NCI-H524 (cell line): ENCODE results near the gene ASCC2.
"Not testable (repeated sequence)": the region's sequence is repeated elsewhere in the genome, so short reads cannot be mapped to it uniquely, and the experiment has no call there.

Experiments
- DNase-seq, 2 experiments: peaks; one replicate each; lab custom pipeline; 2025; lab: John Stamatoyannopoulos, UW

The ASCC2 gene

GRCh38 chr22:29855611-29856181 is 17.6 kb upstream of the ASCC2 start:
- DNase-seq = peak in 1 of 2 experiments; percentile 53

DNA sequence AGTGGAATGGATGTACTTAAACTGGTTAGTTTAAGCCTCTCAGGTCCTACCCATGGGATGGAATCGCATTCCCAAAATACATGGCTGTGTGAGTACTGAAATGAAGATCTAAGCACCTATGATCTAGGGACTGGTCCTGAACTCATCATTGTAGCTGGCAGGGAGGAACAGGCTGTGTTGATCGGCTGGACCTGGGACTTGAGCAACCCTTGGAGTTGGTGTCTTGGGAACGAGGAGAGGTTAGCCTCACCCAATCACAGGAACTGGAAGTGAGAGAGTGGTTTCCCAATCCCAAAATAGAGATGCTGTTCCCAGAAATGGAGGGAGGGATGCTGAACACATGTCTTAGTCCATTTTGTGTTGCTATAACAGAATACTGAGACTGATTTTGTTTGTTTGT is 16.4 kb upstream of the ASCC2 start:
- no peak for DNase-seq

DNA sequence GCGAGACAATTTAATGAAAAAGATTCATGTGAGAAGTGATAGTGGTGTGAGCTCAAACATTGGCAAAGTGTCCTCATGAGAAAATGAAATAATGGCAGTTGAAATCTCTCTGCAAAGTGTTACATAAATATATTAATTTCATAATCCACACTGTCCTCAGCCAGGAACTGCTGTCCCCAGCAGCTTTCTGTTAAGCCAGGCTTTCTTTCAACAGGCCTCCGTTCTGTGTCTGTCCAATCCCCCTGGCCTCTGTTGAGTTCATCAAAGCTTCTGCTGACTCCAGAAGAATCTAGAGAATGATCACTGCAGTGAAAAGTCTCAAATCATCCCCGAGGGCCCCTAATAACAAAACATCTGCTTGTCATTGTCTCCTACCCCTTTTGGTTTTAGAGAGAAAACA is 10.0 kb upstream of the ASCC2 start:
- no peak for DNase-seq

- DNase-seq = peak in 1 of 2 experiments; percentile 21
Observed at GRCh38 chr22:29846290-29846689, 8.2 kb upstream of the ASCC2 start.

DNA sequence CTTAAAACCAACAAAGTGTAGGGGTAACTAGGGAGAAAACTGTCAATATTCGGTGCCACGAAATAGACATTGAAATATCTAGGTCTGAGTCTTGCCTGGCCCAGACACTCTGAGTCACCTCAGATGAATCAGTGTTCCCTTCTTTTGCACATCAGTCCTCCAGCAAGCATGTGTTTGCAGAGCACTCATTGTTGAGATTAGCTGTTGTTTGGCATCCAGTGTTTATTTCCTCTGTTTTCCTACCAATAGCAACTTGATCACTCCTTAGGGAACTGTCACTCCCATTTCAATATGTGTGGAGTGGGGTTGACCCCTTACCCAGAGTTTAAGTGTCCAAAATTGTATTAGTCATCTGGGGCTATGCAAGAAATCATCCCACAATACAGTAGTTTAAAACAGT is 4.7 kb upstream of the ASCC2 start:
- no peak for DNase-seq

GRCh38 chr22:29842172-29842571 is 4.1 kb upstream of the ASCC2 start:
- DNase-seq = no peak

DNA sequence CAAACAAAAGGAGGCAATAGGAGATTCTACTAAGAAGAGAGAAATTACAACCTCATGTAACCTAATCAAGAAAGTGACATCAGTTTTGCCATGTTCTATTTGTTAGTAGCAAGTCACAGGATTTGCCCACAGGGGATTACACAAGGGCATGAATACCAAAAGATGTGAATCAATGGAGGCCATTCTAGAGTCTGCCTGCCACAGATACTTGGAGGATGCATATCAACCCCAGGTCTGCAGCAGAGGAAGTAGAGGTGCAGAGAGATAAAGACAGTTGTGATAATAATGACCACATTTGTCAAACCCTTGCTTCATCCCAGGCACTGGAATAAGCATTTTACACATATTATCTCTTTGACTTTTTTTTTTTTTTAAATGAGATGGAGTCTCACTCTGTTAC is 2.4 kb upstream of the ASCC2 start:
- no peak for DNase-seq

DNA sequence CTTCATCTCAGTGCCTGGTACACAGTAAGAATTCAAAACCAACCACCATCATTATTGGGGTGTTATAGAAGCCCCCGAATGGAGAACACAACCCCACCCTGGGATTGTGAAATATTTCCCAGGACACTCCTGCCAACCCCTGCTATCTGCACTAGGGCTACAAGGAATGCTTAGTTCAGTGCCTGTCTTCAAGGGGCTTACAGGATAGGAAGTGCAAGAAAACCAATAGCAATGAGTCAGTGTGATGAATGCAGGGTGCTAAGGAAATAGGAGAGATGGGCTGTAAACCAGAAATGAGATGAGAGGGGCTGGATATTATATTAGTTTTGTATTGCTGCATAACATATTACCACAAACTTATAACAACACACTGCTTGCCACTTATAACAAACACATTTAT is 965 bp upstream of the ASCC2 start:
- no peak for DNase-seq

GRCh38 chr22:29838599-29838956 is 504 bp upstream of the ASCC2 start:
- DNase-seq = no peak

GRCh38 chr22:29836791-29837370 is 1.2 kb downstream of the ASCC2 start:
- DNase-seq = not testable (repeated sequence)

DNA sequence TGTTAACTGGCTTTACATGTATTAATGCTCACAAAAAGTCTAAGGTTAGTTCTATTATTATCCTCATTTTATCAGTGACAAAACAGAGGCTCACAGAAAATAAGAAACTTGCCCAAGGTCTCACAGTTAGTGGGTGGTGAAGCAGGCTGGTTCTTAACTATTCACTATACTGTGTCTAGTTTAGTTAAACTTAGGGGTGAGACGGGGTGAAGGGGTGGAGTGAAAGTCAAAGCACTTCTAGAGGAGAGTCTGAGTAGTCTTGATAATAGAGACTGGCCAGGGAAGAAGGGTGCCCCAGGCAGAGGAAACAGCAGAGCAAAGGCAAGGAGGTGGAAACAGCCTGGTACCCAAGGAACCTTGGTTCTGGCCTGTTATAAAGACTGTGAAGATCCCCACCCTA is 4.0 kb downstream of the ASCC2 start:
- no peak for DNase-seq

DNA sequence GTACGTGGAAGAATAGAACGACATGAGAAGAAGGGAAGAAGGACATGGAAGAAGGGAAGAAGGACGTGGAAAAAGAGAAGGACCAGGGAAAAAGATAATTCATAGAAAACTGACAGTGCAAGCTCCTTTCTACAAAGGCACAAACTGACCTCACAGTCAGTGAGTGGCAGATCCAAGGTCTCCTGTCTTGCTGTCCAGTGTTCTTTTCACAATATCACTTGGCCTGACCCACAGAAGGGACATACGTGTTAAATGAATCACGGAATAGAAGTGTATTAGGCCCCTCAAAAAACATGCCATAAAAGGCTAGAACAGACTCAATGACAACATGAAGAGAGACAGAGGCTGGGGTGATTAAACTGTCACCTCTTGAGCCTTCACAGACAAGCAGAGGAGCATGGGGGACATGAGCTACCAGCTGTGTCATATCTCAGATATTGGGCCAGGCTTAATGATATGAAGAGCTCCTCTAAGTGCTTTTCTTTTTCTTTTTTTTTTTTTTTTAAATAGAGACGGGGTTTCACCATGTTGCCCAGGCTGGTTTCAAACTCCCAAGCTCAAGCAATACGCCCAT is 4.6 kb downstream of the ASCC2 start:
- no peak for DNase-seq

- no peak for DNase-seq
Observed at GRCh38 chr22:29831958-29832357, 6.1 kb downstream of the ASCC2 start.

DNA sequence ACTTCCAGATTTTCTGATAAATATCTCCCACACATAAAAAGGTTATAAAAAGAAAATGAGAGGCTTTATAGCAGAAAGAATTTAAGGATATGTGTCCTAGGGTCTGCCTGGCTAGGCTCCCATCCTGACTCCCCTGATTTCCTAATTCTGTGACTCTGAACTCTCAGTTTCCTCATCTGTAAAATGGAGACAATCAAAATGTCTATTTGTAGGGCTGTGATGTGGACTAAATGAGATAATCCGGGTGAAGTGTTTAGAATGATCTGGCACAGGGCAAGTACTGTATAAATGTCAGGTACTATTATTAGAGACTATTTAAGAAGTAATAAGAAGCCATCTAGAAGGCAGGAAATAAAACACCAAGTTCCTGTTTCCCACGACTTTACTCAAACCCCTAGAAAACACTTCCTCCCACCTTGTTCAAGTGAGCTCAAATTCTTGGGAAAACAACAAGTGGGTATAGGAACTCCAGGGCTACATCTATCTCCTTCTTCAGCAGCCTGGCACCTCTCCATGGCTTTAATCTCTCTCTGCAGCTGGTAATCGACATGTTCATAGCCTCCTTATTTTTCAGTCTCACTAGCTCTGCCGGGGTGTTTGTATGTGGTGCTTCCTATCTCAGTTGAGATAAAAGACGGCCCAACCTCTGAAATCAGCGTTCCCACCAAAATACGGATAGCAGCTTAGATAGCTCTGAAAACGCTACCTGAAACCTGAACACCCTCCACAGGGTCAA is 6.7 kb downstream of the ASCC2 start:
- no peak for DNase-seq

GRCh38 chr22:29830585-29830984 is 7.5 kb downstream of the ASCC2 start:
- no peak for DNase-seq

DNA sequence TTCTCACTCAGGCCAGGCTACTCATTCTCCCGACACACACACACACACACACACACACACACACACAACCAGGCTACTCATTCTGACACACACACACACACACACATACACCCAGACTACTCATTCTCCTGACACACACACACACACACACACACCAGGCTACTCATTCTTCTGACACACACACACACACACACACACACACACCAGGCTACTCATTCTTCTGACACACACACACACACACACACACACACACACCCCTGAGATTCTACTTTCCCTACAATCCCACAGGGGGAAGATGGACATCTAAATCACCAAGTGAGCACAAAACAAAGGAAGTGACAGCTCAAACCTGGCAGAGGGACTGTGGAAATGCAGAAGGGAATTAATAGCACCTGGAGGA is 10.3 kb downstream of the ASCC2 start:
- not testable (repeated sequence) for DNase-seq

DNA sequence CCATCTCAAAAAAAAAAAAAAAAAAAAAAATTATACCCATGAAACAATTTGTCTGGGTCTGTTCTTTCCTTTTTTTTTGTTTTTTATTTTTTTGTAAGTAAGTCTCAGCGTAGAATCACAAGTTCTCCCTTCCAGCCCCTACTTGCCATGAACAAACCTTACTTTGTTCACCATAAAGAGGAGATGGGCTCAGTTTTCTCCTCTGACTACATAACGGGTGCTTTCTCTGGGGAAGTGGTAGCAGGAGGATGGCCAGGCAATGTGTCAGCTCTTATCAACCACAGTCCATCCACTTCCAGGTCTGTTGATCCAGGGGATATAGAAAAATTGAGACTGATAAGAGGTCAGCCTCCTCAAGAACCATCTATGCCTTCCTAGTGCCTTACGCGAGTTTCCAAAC is 11.0 kb downstream of the ASCC2 start:
- DNase-seq = no peak

- no peak for DNase-seq
Observed at GRCh38 chr22:29825578-29825977, 12.5 kb downstream of the ASCC2 start.

GRCh38 chr22:29824677-29825076 is 13.4 kb downstream of the ASCC2 start:
- no peak for DNase-seq

DNA sequence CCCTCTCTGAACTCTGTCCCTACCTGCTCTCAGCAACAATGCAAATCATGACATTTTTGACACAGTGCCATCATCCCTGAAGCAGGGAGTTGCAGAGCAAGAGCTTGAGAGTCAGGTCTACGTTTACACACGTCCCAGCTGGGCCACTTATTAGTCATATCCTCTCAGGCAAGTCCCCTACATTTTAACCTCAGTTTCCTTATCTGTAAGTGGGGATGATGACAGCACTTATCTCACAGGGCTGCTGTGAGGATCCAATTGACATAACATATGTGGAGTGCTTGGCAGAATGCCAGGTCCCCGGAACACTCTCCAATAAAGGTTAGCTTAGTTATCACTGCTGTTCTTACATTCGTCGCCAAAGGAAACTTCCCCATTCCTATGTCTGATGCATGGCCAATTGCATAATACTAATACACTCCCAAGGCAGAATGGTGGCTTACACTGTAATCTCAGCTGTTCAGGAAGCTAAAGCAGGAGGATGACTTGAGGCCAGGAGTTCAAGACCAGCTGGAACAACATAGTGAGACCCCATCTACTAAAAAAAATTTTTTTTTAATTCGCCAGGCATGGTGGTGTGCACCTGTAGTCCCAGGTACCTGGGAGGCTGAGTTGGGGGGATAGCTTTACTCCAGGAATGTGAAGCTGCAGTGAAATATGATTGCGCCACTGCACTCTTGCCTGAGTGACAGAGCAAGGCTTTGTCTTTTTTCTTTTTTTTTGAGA is 16.6 kb downstream of the ASCC2 start:
- DNase-seq = peak; percentile 46 to 80

- DNase-seq = no peak
Observed at GRCh38 chr22:29820961-29821290, 17.1 kb downstream of the ASCC2 start.

DNA sequence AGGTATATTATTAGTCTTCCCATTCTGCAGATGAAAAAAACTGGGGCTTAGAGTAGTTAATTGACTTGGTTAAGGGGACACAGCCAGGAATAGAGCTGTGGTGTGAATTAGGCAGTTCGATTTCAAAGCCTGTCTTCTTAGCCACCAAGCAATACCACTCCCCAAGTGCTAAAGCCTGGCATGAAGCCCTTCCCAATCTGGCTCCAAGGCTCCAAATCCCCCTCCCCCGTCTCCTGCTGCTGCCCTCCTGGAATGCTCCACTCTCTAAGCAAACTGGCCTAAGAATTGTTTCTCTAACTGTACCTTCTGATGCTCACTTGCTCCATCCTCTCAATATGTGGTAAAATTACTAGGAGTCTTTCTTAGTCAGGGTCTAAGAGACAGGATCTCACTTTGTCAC is 18.6 kb downstream of the ASCC2 start:
- peak in 1 of 2 experiments; percentile 59 for DNase-seq

GRCh38 chr22:29817724-29818123 is 20.4 kb downstream of the ASCC2 start:
- DNase-seq = no peak
